Activated CD8-positive, alpha-beta memory T cell treated with anti-CD3 and anti-CD28 coated beads for 4 hours (primary cell): ENCODE data around the gene PTPN13.

Experiments used
- DNase-seq, 2 donors: peaks; one replicate each; pipeline ENCODE4 v3.0.0-alpha.2; 2020; ENCODE audit warnings: low read depth in 2 of 2

PTPN13 gene

GRCh38 chr4:86593688-86594558 is at the start of gene PTPN13:
Gene PTPN13 (plus strand): TSS chr4:86594315. CDS start chr4:86635257, 40,942 bp downstream.
- peak; percentile 6 to 7 for DNase-seq

- no peak for DNase-seq
These were observed 47.0 kb upstream of the PTPN13 start for GRCh38 chr4:86547140-86547539.

- no peak for DNase-seq
These were observed 44.8 kb upstream of the PTPN13 start for GRCh38 chr4:86549163-86549788.

- no peak for DNase-seq
These were observed 42.7 kb upstream of the PTPN13 start for GRCh38 chr4:86551387-86551786.

GRCh38 chr4:86554646-86555045 is 39.5 kb upstream of the PTPN13 start:
- no peak for DNase-seq

GRCh38 chr4:86556791-86557415 is 37.2 kb upstream of the PTPN13 start:
- no peak for DNase-seq

- no peak for DNase-seq
These were observed 36.6 kb upstream of the PTPN13 start for GRCh38 chr4:86557526-86557925.

- DNase-seq: no peak
These were observed 35.9 kb upstream of the PTPN13 start for GRCh38 chr4:86558258-86558657.

GRCh38 chr4:86558797-86559196 is 35.3 kb upstream of the PTPN13 start:
- DNase-seq: no peak

- no peak for DNase-seq
These were observed 33.7 kb upstream of the PTPN13 start for GRCh38 chr4:86560447-86560846.

GRCh38 chr4:86561256-86561655 is 32.9 kb upstream of the PTPN13 start:
- DNase-seq: no peak

GRCh38 chr4:86563416-86563815 is 30.7 kb upstream of the PTPN13 start:
- DNase-seq: no peak

GRCh38 chr4:86564795-86565194 is 29.3 kb upstream of the PTPN13 start:
- no peak for DNase-seq

GRCh38 chr4:86565651-86566050 is 28.5 kb upstream of the PTPN13 start:
- no peak for DNase-seq

GRCh38 chr4:86569103-86569870 is 24.8 kb upstream of the PTPN13 start:
- no peak for DNase-seq

- DNase-seq: no peak
These were observed 14.2 kb upstream of the PTPN13 start for GRCh38 chr4:86579941-86580340.

- no peak for DNase-seq
These were observed 11.7 kb upstream of the PTPN13 start for GRCh38 chr4:86582410-86582809.

- DNase-seq: no peak
These were observed 7.9 kb upstream of the PTPN13 start for GRCh38 chr4:86586160-86586572.

- no peak for DNase-seq
These were observed 7.3 kb upstream of the PTPN13 start for GRCh38 chr4:86586626-86587380.

- DNase-seq: no peak
These were observed 6.6 kb upstream of the PTPN13 start for GRCh38 chr4:86587381-86588140.
